Neural cell (in vitro differentiated cells): Measurements from ENCODE around the gene CBFA2T3.

Source experiments
- CTCF ChIP-seq: fragments of 450-650 bp; IDR thresholded peaks from 2 replicates; pipeline ENCODE4 v1.5.1; 2014; ENCODE audit warnings: antibody characterized with exemption, mild to moderate bottlenecking, moderate library complexity; ENCODE audit not compliant: poor library complexity, severe bottlenecking
- EP300 ChIP-seq: fragments of 450-650 bp; conservative IDR thresholded peaks from 2 replicates; pipeline ENCODE4 v1.6.1; 2014; ENCODE audit warnings: antibody characterized with exemption, mild to moderate bottlenecking, moderate library complexity; ENCODE audit not compliant: poor library complexity, severe bottlenecking
- EZH2 ChIP-seq: fragments of 200-600, 300-800 bp; shearing (Covaris generic), sonication (generic); IDR thresholded peaks from 2 replicates; pipeline ENCODE4 v1.6.1; 2014; ENCODE audit warnings: antibody characterized with exemption, low read length, borderline replicate concordance, mild to moderate bottlenecking; ENCODE audit not compliant: insufficient read depth, poor library complexity, severe bottlenecking
- MXI1 ChIP-seq: fragments of 450-650 bp; conservative IDR thresholded peaks from 2 replicates; pipeline ENCODE4 v1.6.1; 2014; ENCODE audit warnings: antibody characterized with exemption, mild to moderate bottlenecking; ENCODE audit not compliant: poor library complexity, severe bottlenecking
- POLR2AphosphoS5 ChIP-seq: IDR thresholded peaks from 2 replicates; pipeline ENCODE4 v1.6.1; 2012
- RAD21 ChIP-seq: fragments of 450-650 bp; conservative IDR thresholded peaks from 2 replicates; pipeline ENCODE4 v1.6.1; 2014; ENCODE audit warnings: antibody characterized with exemption, mild to moderate bottlenecking, moderate library complexity
- REST ChIP-seq: IDR thresholded peaks from 2 replicates; pipeline ENCODE4 v1.6.1; 2012; ENCODE audit warnings: borderline replicate concordance
- SMC3 ChIP-seq: fragments of 450-650 bp; conservative IDR thresholded peaks from 2 replicates; pipeline ENCODE4 v1.6.1; 2014; ENCODE audit warnings: antibody characterized with exemption, mild to moderate bottlenecking, moderate library complexity; ENCODE audit not compliant: poor library complexity

- TF ChIP-seq CTCF (no peak), SMC3 (no peak), EZH2 (no peak), EP300 (no peak), RAD21 (no peak), MXI1 (no peak), REST (no peak), POLR2AphosphoS5 (no peak)
Observed at GRCh38 chr16:88957887-88958577, 19.0 kb downstream of the CBFA2T3 start.
